Measurements from ENCODE around the gene BBX.

The BBX gene

GRCh38 chr3:107574650-107575049 lies 51.9 kb downstream of the BBX start:
- peak; percentile 79 for ATAC-seq
- TF ChIP-seq TOX (CRISPR knock-in tag; IDR thresholded peaks at IDR 0.05; ENCODE audit: borderline replicate concordance) (no peak), ISL1 (CRISPR knock-in tag; IDR thresholded peaks at IDR 0.05) (no peak), ZNF70 (CRISPR knock-in tag; IDR thresholded peaks at IDR 0.05) (no peak), TCF4 (CRISPR knock-in tag; IDR thresholded peaks at IDR 0.05; ENCODE audit: borderline replicate concordance) (no peak), CSDC2 (CRISPR knock-in tag; IDR thresholded peaks at IDR 0.05) (no peak), ARNTL (CRISPR knock-in tag; IDR thresholded peaks at IDR 0.05; ENCODE audit: borderline replicate concordance, low read depth) (no peak), CSRNP3 (CRISPR knock-in tag; IDR thresholded peaks at IDR 0.05) (no peak), TSHZ2 (CRISPR knock-in tag; IDR thresholded peaks at IDR 0.05) (no peak), ZC3H10 (CRISPR knock-in tag; IDR thresholded peaks at IDR 0.05) (no peak), POU6F1 (CRISPR knock-in tag; IDR thresholded peaks at IDR 0.05; ENCODE audit: borderline replicate concordance, low read depth) (no peak), PATZ1 (CRISPR knock-in tag; IDR thresholded peaks at IDR 0.05; ENCODE audit: borderline replicate concordance) (no peak), RARB (CRISPR knock-in tag; IDR thresholded peaks at IDR 0.05) (no peak), ZNF8 (CRISPR knock-in tag; IDR thresholded peaks at IDR 0.05) (no peak), OSR1 (CRISPR knock-in tag; IDR thresholded peaks at IDR 0.05) (no peak), ZFP30 (CRISPR knock-in tag; IDR thresholded peaks at IDR 0.05) (no peak), ZNF565 (CRISPR knock-in tag; conservative IDR thresholded peaks at IDR 0.05; ENCODE audit: low read depth) (no peak), ESRRG (CRISPR knock-in tag; IDR thresholded peaks at IDR 0.05) (no peak), ZFP3 (CRISPR knock-in tag; IDR thresholded peaks at IDR 0.05) (no peak), CREB5 (CRISPR knock-in tag; IDR thresholded peaks at IDR 0.05; ENCODE audit: low read depth) (no peak)

GRCh38 chr3:107578091-107578490 lies 55.3 kb downstream of the BBX start:
- TF ChIP-seq ZC3H10 (CRISPR knock-in tag; IDR thresholded peaks at IDR 0.05) = no peak
- no peak for TF ChIP-seq ZNF8 (CRISPR knock-in tag; IDR thresholded peaks at IDR 0.05)
- TF ChIP-seq PATZ1 (CRISPR knock-in tag; IDR thresholded peaks at IDR 0.05; ENCODE audit: borderline replicate concordance) = no peak
- no peak for TF ChIP-seq CSRNP3 (CRISPR knock-in tag; IDR thresholded peaks at IDR 0.05)
- no peak for TF ChIP-seq TOX (CRISPR knock-in tag; IDR thresholded peaks at IDR 0.05; ENCODE audit: borderline replicate concordance)
- no peak for TF ChIP-seq BACH2 (CRISPR knock-in tag; IDR thresholded peaks at IDR 0.05; ENCODE audit: borderline replicate concordance)
- TF ChIP-seq CSDC2 (CRISPR knock-in tag; IDR thresholded peaks at IDR 0.05) = no peak
- no peak for TF ChIP-seq ARNTL (CRISPR knock-in tag; IDR thresholded peaks at IDR 0.05; ENCODE audit: borderline replicate concordance, low read depth)
- TF ChIP-seq ESRRG (CRISPR knock-in tag; IDR thresholded peaks at IDR 0.05) = no peak
- no peak for TF ChIP-seq POU6F1 (CRISPR knock-in tag; IDR thresholded peaks at IDR 0.05; ENCODE audit: borderline replicate concordance, low read depth)
- TF ChIP-seq ZFP3 (CRISPR knock-in tag; IDR thresholded peaks at IDR 0.05) = no peak
- no peak for TF ChIP-seq OSR1 (CRISPR knock-in tag; IDR thresholded peaks at IDR 0.05)
- TF ChIP-seq ZNF565 (CRISPR knock-in tag; conservative IDR thresholded peaks at IDR 0.05; ENCODE audit: low read depth) = no peak
- no peak for TF ChIP-seq SNAI2 (CRISPR knock-in tag; IDR thresholded peaks at IDR 0.05)
- TF ChIP-seq TSHZ2 (CRISPR knock-in tag; IDR thresholded peaks at IDR 0.05) = no peak
- ATAC-seq = no peak

Data from SK-N-SH treated with all-trans-retinoic acid at 6 μM for 48 hours (cell line).